Loucy (cell line): ENCODE results near the gene TMPRSS7.

Experiments
- H2AFZ ChIP-seq: fragments of 200-600 bp; sonication (generic); 2 replicates; pipeline ENCODE4 v1.6.0; 2016; ENCODE audit warnings: antibody characterized with exemption, mild to moderate bottlenecking, low read length, moderate library complexity
- H3F3A ChIP-seq: fragments of 200-600 bp; 2 replicates; pipeline ENCODE4 v1.6.0; 2016; ENCODE audit warnings: antibody characterized with exemption, low read depth, mild to moderate bottlenecking
- H3K27me3 ChIP-seq: fragments of 200-600 bp; sonication (generic); 2 replicates; pipeline ENCODE4 v1.6.1; 2014; ENCODE audit warnings: low read length, mild to moderate bottlenecking; ENCODE audit not compliant: insufficient read depth, poor library complexity, severe bottlenecking
- H3K36me3 ChIP-seq: fragments of 200-600 bp; sonication (generic); 2 replicates; pipeline ENCODE4 v1.6.1; 2016; ENCODE audit warnings: low read length; ENCODE audit not compliant: insufficient read depth
- H3K4me1 ChIP-seq: fragments of 200-600 bp; sonication (generic); 2 replicates; pipeline ENCODE4 v1.5.1; 2014; ENCODE audit warnings: low read length, mild to moderate bottlenecking; ENCODE audit not compliant: insufficient read depth, poor library complexity, severe bottlenecking
- H3K4me2 ChIP-seq: fragments of 200-600 bp; sonication (generic); 2 replicates; pipeline ENCODE4 v1.6.0; 2014; ENCODE audit warnings: antibody characterized with exemption, low read length, low read depth, mild to moderate bottlenecking; ENCODE audit not compliant: poor library complexity, severe bottlenecking
- H3K4me3 ChIP-seq: fragments of 200-600 bp; sonication (generic); 2 replicates; pipeline ENCODE4 v1.5.1; 2014; ENCODE audit warnings: low read length, mild to moderate bottlenecking, mixed read lengths; ENCODE audit not compliant: poor library complexity, severe bottlenecking
- H3K79me2 ChIP-seq: fragments of 200-600 bp; sonication (generic); 2 replicates; pipeline ENCODE4 v1.6.1; 2014; ENCODE audit warnings: low read length; ENCODE audit not compliant: insufficient read depth
- H3K9ac ChIP-seq: fragments of 200-600 bp; sonication (generic); 2 replicates; pipeline ENCODE4 v1.6.0; 2014; ENCODE audit warnings: mild to moderate bottlenecking, low read depth, low read length, moderate library complexity; ENCODE audit not compliant: poor library complexity, severe bottlenecking
- H3K9me2 ChIP-seq: fragments of 200-600 bp; sonication (generic); replicated peaks from 2 replicates; pipeline ENCODE4 v1.6.1; 2016; ENCODE audit warnings: low read depth, low read length, mixed read lengths
- H3K9me3 ChIP-seq: fragments of 200-600 bp; sonication (generic); 2 replicates; pipeline ENCODE4 v1.6.1; 2014; ENCODE audit warnings: mild to moderate bottlenecking, antibody characterized with exemption, low read length, low read depth; ENCODE audit not compliant: insufficient read depth
- H4K20me1 ChIP-seq: fragments of 200-600 bp; sonication (generic); 2 replicates; pipeline ENCODE4 v1.6.0; 2014; ENCODE audit warnings: antibody characterized with exemption, low read length, mild to moderate bottlenecking; ENCODE audit not compliant: insufficient read depth, poor library complexity, severe bottlenecking
- CTCF ChIP-seq: fragments of 200-600 bp; sonication (generic); conservative IDR thresholded peaks from 2 replicates; pipeline ENCODE4 v1.5.1; 2014; ENCODE audit warnings: mild to moderate bottlenecking, antibody characterized with exemption, low read length
- EZH2phosphoT487 ChIP-seq: fragments of 200-600 bp; IDR thresholded peaks from 2 replicates; pipeline ENCODE4 v1.6.1; 2018; ENCODE audit warnings: antibody characterized with exemption, mild to moderate bottlenecking, moderate library complexity, borderline replicate concordance

Gene TMPRSS7

DNA sequence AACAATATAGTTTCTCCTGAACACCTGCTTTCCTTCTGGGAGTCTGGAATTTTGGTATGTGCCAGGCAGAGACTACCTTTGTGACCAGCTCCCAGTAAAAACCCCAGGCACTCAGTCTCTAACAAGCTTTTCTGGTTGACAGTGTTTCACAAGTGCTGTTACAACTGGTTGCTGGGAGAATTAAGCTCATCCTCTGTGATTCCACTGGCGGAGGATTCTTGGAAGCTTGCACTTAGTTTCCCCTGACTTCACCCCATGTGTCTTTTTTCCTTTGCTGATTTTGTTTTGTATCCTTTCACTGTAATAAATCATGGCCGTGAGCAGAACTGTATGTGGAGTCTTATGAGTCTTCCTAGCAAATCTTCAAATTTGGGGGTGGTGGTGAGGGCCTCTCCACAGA is 41.5 kb upstream of the TMPRSS7 start:
- H3K4me3 ChIP-seq, result no peak overlapping the region
- H3K4me2 ChIP-seq, result no peak overlapping the region
- TF ChIP-seq EZH2phosphoT487 (no peak), CTCF (no peak)

GRCh38 chr3:111998636-111999483 is 35.7 kb upstream of the TMPRSS7 start, which contains the start of gene TAGLN3:
Gene TAGLN3, plus strand, starts transcription at chr3:111998922. Its CDS starts 501 bp downstream, at chr3:111999423.
- no peaks in the 10 kb centered on the region for H3F3A ChIP-seq
- H3K4me2 ChIP-seq, result no peak within 1 kb of the TSS
- H3K9me3 ChIP-seq, result no peaks in the 10 kb centered on the region
- no peak within 1 kb of the TSS for H2AFZ ChIP-seq
- no peaks in the 10 kb centered on the region for H3K27me3 ChIP-seq
- no peaks in the 10 kb centered on the region for H3K9me2 ChIP-seq
- no peaks in the 10 kb centered on the region for H3K79me2 ChIP-seq
- no peaks in the 10 kb centered on the region for H3K4me1 ChIP-seq
- no peaks in the 10 kb centered on the region for H4K20me1 ChIP-seq
- H3K9ac ChIP-seq, result no peak within 1 kb of the TSS
- no peak for TF ChIP-seq CTCF
- TF ChIP-seq EZH2phosphoT487, result no peak
- H3K4me3 ChIP-seq, result no peak within 1 kb of the TSS
- no peaks in the 10 kb centered on the region for H3K36me3 ChIP-seq

More for the DNA sequence above, 41.5 kb upstream of the TMPRSS7 start:
- H3F3A ChIP-seq, result no peaks in the 10 kb centered on the region
- no peak overlapping the region for H3K9ac ChIP-seq
- peaks cover 3% of the 10 kb centered on the region for H3K4me1 ChIP-seq
- no peak overlapping the region for H2AFZ ChIP-seq
- no peaks in the 10 kb centered on the region for H3K9me2 ChIP-seq
- H3K27me3 ChIP-seq, result no peaks in the 10 kb centered on the region
- peaks cover 14% of the 10 kb centered on the region for H4K20me1 ChIP-seq
- peaks cover 21% of the 10 kb centered on the region; the same call in 1 of the 2 replicates for H3K36me3 ChIP-seq
- 0 out of 2 replicates have a peak, but pooled peaks cover 3% of the 10 kb centered on the region for H3K79me2 ChIP-seq
- H3K9me3 ChIP-seq, result no peaks in the 10 kb centered on the region

DNA sequence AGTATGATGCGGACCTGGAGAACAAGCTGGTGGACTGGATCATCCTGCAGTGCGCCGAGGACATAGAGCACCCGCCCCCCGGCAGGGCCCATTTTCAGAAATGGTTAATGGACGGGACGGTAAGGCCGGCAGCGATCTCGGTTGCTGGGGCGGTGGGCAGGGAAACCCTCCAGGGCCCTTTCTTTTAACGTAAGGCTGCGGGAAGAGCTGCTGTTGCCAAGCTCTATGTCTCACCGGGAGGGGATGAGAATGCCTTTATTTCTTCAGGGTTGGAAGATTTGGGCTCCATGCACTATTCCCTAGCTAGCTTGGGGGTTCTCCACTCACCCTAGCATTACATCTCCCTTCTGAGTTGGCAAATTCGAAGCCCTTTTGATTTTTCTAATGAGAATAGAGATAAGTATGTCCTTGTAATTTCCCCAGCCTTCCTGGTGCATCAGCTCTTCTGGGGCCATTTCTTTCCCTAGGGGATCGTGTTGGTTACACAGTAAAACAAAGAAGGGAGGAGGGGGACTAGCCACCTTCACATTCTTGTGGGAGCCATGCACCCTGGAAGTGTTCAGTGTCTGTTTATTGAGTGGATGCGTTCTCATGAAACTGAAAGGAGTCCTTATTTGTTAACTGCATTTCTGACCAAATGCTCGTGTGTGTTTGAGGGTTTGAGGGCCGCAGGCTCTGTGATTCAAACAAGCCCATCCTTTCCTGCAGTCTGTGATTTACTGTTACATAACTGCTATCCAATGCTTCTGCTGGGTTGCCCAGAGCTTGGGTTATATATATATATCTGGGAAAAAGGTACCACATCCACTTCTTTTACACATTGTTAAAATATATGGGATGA is 34.8 kb upstream of the TMPRSS7 start:
- Histone ChIP-seq H3K27me3 (no peaks in the 10 kb centered on the region), H3K4me1 (no peaks in the 10 kb centered on the region), H3K4me2 (no peak overlapping the region), H3K9ac (no peak overlapping the region), H3K79me2 (no peaks in the 10 kb centered on the region), H4K20me1 (no peaks in the 10 kb centered on the region), H3K9me2 (no peaks in the 10 kb centered on the region), H3K36me3 (no peaks in the 10 kb centered on the region), H3K4me3 (no peak overlapping the region), H3K9me3 (no peaks in the 10 kb centered on the region), H2AFZ (no peak overlapping the region), H3F3A (no peaks in the 10 kb centered on the region)
- TF ChIP-seq EZH2phosphoT487 (no peak), CTCF (no peak)
